ENCODE results near the gene BMP5. TPM values are rescaled to one million over a fixed set of nuclear protein-coding genes. Genes with fewer than 3 reads are reported as not detected.

Gene BMP5
- total RNA-seq, 1 experiment from 2014 or later = not detected

DNA sequence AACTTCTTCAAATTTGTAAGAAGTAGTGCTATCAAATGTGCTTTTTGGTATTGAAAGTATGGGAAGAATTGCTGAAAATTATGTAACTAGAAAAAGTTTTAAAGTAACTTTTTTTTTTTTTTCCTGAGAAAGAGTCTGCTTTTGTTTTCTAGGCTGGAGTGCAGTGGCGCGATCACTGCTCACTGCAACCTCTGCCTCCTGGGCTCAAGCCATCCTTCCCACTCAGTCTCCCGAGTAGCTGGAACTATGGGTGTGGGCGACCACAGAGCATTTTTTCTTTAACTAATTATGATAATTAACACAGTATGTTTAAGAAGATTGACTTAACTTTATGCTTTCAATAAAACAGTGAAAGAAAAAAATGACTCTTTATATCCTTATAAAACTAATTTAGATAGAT, 38.4 kb downstream of the BMP5 start:
- CTCF ChIA-PET = no interaction called here
- no peak overlapping the region for H3K27ac Mint-ChIP-seq (ENCODE audit: low read depth, unreplicated experiment)
- TF ChIP-seq, protein P1, sequence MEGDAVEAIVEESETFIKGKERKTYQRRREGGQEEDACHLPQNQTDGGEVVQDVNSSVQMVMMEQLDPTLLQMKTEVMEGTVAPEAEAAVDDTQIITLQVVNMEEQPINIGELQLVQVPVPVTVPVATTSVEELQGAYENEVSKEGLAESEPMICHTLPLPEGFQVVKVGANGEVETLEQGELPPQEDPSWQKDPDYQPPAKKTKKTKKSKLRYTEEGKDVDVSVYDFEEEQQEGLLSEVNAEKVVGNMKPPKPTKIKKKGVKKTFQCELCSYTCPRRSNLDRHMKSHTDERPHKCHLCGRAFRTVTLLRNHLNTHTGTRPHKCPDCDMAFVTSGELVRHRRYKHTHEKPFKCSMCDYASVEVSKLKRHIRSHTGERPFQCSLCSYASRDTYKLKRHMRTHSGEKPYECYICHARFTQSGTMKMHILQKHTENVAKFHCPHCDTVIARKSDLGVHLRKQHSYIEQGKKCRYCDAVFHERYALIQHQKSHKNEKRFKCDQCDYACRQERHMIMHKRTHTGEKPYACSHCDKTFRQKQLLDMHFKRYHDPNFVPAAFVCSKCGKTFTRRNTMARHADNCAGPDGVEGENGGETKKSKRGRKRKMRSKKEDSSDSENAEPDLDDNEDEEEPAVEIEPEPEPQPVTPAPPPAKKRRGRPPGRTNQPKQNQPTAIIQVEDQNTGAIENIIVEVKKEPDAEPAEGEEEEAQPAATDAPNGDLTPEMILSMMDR (IDR thresholded peaks at IDR 0.05; ENCODE audit: unreplicated experiment) = no peak
- H3K4me3 Mint-ChIP-seq (ENCODE audit: unreplicated experiment) = no peak overlapping the region
- H3K9me3 Mint-ChIP-seq (ENCODE audit: unreplicated experiment) = peaks cover 5% of the 10 kb centered on the region
- no peak for DNase-seq (ENCODE audit: unreplicated experiment)
- no peaks in the 10 kb centered on the region for H3K36me3 Mint-ChIP-seq (ENCODE audit: insufficient read depth, unreplicated experiment)
- BruUV-seq (replicated peaks) = no TSS peak
- no peaks in the 10 kb centered on the region for H3K4me1 Mint-ChIP-seq (ENCODE audit: insufficient read depth, unreplicated experiment)
- intact Hi-C loops (cut with micrococcal nuclease) = no loop called here
- H3K27me3 Mint-ChIP-seq (ENCODE audit: insufficient read depth, unreplicated experiment) = no peaks in the 10 kb centered on the region
- POLR2A ChIA-PET = no interaction called here

DNA sequence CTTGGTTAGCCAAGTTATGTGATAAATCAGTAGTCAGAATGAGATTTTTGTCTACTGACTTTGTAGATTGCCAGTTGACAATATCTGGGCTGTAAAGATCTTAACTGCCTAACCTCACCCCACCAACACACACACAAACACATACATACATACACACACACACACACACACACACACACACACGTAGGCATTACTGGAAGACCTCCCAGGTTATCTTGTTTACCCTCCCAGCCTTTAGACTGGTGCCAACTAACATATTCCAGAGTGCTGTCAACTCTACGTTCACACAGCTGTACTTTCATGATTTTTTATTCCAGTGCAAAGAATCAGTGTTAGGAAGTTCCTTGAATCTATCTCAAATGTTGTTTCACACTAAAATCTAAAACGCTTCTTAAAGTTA, 38.9 kb downstream of the BMP5 start:
- POLR2A ChIA-PET = interaction anchor here (1.7 kb wide), 1 partner anchor 8 kb away, joined by 7 read pairs; no protein-coding TSS in a partner anchor
- no TSS peak for BruUV-seq (replicated peaks)
- intact Hi-C loops (cut with micrococcal nuclease) = no loop called here
- TF ChIP-seq, protein P1 (IDR thresholded peaks at IDR 0.05; ENCODE audit: unreplicated experiment) = no peak
- Mint-ChIP-seq H3K36me3 (ENCODE audit: insufficient read depth, unreplicated experiment) (no peaks in the 10 kb centered on the region), H3K27ac (ENCODE audit: low read depth, unreplicated experiment) (no peak overlapping the region), H3K4me3 (ENCODE audit: unreplicated experiment) (no peak overlapping the region), H3K4me1 (ENCODE audit: insufficient read depth, unreplicated experiment) (no peaks in the 10 kb centered on the region), H3K27me3 (ENCODE audit: insufficient read depth, unreplicated experiment) (no peaks in the 10 kb centered on the region), H3K9me3 (ENCODE audit: unreplicated experiment) (peaks cover 5% of the 10 kb centered on the region)
- no peak for DNase-seq (ENCODE audit: unreplicated experiment)
- CTCF ChIA-PET = no interaction called here

DNA sequence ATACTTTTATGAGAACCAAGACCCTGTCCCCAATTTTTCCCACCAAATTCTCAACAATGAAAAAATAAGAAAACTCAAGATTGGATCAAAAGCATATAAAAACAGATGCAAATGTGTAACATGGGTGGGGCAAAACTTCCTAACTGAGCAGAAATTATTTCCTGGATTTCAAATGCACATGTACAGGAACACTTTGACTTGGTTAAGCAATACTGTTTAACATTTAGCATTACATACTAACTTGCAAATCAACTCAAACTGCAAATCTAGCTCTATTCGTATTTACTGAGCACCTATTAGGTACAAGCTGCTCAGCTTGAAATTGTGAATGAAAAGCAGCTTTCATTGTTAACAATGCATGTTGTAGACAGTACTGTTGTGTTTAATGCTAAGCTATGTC, 40.2 kb downstream of the BMP5 start:
- H3K4me3 Mint-ChIP-seq (ENCODE audit: unreplicated experiment) = no peak overlapping the region
- intact Hi-C loops (cut with micrococcal nuclease) = no loop called here
- no peaks in the 10 kb centered on the region for H3K36me3 Mint-ChIP-seq (ENCODE audit: insufficient read depth, unreplicated experiment)
- no peak for DNase-seq (ENCODE audit: unreplicated experiment)
- ChIA-PET CTCF (interaction anchor here (0.6 kb wide), 1 partner anchor 182 kb away, joined by 3 read pairs; no protein-coding TSS in a partner anchor), POLR2A (interaction anchor here (1.2 to 1.7 kb wide), 2 partner anchors 9 to 10 kb away, joined by 3 to 7 read pairs; no protein-coding TSS in a partner anchor)
- BruUV-seq (replicated peaks) = no TSS peak
- no peaks in the 10 kb centered on the region for H3K4me1 Mint-ChIP-seq (ENCODE audit: insufficient read depth, unreplicated experiment)
- H3K27ac Mint-ChIP-seq (ENCODE audit: low read depth, unreplicated experiment) = no peak overlapping the region
- no peaks in the 10 kb centered on the region for H3K27me3 Mint-ChIP-seq (ENCODE audit: insufficient read depth, unreplicated experiment)
- H3K9me3 Mint-ChIP-seq (ENCODE audit: unreplicated experiment) = peaks cover 5% of the 10 kb centered on the region
- TF ChIP-seq, protein P1 (IDR thresholded peaks at IDR 0.05; ENCODE audit: unreplicated experiment) = no peak

DNA sequence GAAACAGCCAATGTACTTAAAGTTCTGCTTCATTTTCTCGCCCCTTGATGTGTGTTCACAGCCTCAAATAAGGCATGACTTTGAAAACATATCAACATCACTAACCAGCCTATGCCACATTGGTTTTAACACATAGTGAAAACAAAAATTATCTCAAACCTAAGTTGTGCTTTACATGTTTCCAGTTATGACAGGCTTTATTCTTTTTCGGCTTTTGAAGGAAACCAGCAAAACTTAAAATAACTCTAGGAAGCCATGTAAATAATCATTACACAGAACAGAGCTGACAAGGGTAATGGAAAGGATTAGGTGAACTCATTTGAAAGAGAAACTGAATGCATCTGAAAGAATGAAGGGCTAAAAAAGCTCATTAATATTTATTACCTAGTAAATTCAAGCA, 42.1 kb downstream of the BMP5 start:
- Mint-ChIP-seq H3K4me3 (ENCODE audit: unreplicated experiment) (no peak overlapping the region), H3K4me1 (ENCODE audit: insufficient read depth, unreplicated experiment) (no peaks in the 10 kb centered on the region), H3K36me3 (ENCODE audit: insufficient read depth, unreplicated experiment) (no peaks in the 10 kb centered on the region), H3K27me3 (ENCODE audit: insufficient read depth, unreplicated experiment) (no peaks in the 10 kb centered on the region), H3K27ac (ENCODE audit: low read depth, unreplicated experiment) (no peak overlapping the region), H3K9me3 (ENCODE audit: unreplicated experiment) (peaks cover 5% of the 10 kb centered on the region)
- no TSS peak for BruUV-seq (replicated peaks)
- ChIA-PET POLR2A (no interaction called here), CTCF (no interaction called here)
- intact Hi-C loops (cut with micrococcal nuclease) = no loop called here
- TF ChIP-seq, protein P1 (IDR thresholded peaks at IDR 0.05; ENCODE audit: unreplicated experiment) = no peak
- no peak for DNase-seq (ENCODE audit: unreplicated experiment)

Measured in MCF 10A (cell line).